Gastroesophageal sphincter (tissue), 4 donors: Measurements from ENCODE around the gene CMSS1. TPM values are rescaled to one million over a fixed set of nuclear protein-coding genes. Genes with fewer than 3 reads are reported as not detected.

ENCODE experiments used
- ATAC-seq: fragments of 150-250 bp; one replicate; pipeline ENCODE4 v1.9.1; 2016; ENCODE audit warnings: mild to moderate bottlenecking, moderate library complexity
- H3K27ac ChIP-seq, 4 donors: fragments of 200-600 bp; sonication (generic) in 3 of 4; 1 replicate in 3 of 4; 2 replicates in 1 of 4; pipeline ENCODE4 v1.5.1; 2016 to 2019
- H3K27me3 ChIP-seq: fragments of 200-600 bp; sonication (generic); one replicate; pipeline ENCODE4 v1.5.1; 2019
- H3K36me3 ChIP-seq, 2 donors: fragments of 200-600 bp; sonication (generic); one replicate each; pipeline ENCODE4 v1.5.1; 2019; ENCODE audit warnings: control low read depth in 1 of 2
- H3K4me1 ChIP-seq, 3 donors: fragments of 200-600 bp; sonication (generic); 1 replicate in 2 of 3; 2 replicates in 1 of 3; pipeline ENCODE4 v1.5.1; 2016 to 2019; ENCODE audit warnings: control low read depth in 2 of 3
- H3K4me3 ChIP-seq, 2 donors: fragments of 200-600 bp; sonication (generic); one replicate each; pipeline ENCODE4 v1.5.1; 2019; ENCODE audit warnings: mild to moderate bottlenecking in 1 of 2, moderate library complexity in 1 of 2
- H3K9me3 ChIP-seq, 3 donors: fragments of 200-600 bp; sonication (generic); one replicate each; pipeline ENCODE4 v1.5.1; 2017 to 2019; ENCODE audit warnings: control low read depth in 2 of 3
- CTCF ChIP-seq, 4 experiments: fragments of 200-600 bp in 2 of 4; fragments of 450-650 bp in 2 of 4; sonication (generic) in 1 of 4; IDR thresholded peaks; one replicate each; pipeline ENCODE4 v1.5.1; 2017 to 2019; ENCODE audit warnings: antibody characterized with exemption in 4 of 4, mild to moderate bottlenecking in 2 of 4, moderate library complexity in 2 of 4
- EP300 ChIP-seq: sonication (generic); formaldehyde crosslinking; IDR thresholded peaks from one replicate; pipeline ENCODE4 v1.6.1; 2017; ENCODE audit warnings: antibody characterized with exemption, mild to moderate bottlenecking
- POLR2A ChIP-seq, 2 donors: fragments of 450-650 bp; IDR thresholded peaks; one replicate each; pipeline ENCODE4 v1.6.1; 2017; ENCODE audit warnings: antibody characterized with exemption in 2 of 2, mild to moderate bottlenecking in 2 of 2, moderate library complexity in 1 of 2
- POLR2AphosphoS5 ChIP-seq: sonication (generic); formaldehyde crosslinking; IDR thresholded peaks from one replicate; pipeline ENCODE4 v1.6.1; 2017; ENCODE audit warnings: antibody characterized with exemption
- WGBS, 2 donors: methylation state at CpG; one replicate each; pipeline ENCODE4 v1.1.5; 2018; ENCODE audit warnings: low coverage in 1 of 2; 5-methylcytosine and 5-hydroxymethylcytosine counted together
- total RNA-seq, 4 donors: library from RNA; depleted of rRNA; stranded (reverse); fragments of >200 nt; gene quantifications; one replicate each; pipeline ENCODE4 v1.1.0, GENCODE V29; 2016

The CMSS1 gene
- total RNA-seq, 4 donors from 2014 or later: 15.2 to 20.8 (median 16.6) TPM

- H3K4me1 ChIP-seq: peaks cover 5 to 50% (median 8%) of the 10 kb centered on the region in 3 donors
- WGBS, 2 donors: 53 to 74% methylated on average over 4 of the region's 4 CpGs
- no peaks in the 10 kb centered on the region for H3K36me3 ChIP-seq
Measured at GRCh38 chr3:99877031-99877579, 59.4 kb downstream of the CMSS1 start.

GRCh38 chr3:99878005-99878404 lies 60.3 kb downstream of the CMSS1 start:
- Histone ChIP-seq H3K9me3 (no peaks in the 10 kb centered on the region), H3K36me3 (no peaks in the 10 kb centered on the region), H3K4me3 (no peak overlapping the region), H3K27me3 (no peaks in the 10 kb centered on the region), H3K4me1 (peaks cover 6 to 49% (median 8%) of the 10 kb centered on the region in 3 donors), H3K27ac (peak overlapping the region; percentile 53 to 97 (median 94))
- peak; percentile 17 for ATAC-seq
- TF ChIP-seq EP300 (no peak), POLR2AphosphoS5 (peak; percentile 44), CTCF (IDR thresholded peaks at IDR 0.05) (no peak), POLR2A (IDR thresholded peaks at IDR 0.05) (no peak)
- 100% methylated on average over 1 of the region's 1 CpG for WGBS, 2 donors

More at GRCh38 chr3:99877031-99877579, 59.4 kb downstream of the CMSS1 start:
- peak overlapping the region in 1 of 2 donors; percentile 76 for H3K4me3 ChIP-seq
- no peaks in the 10 kb centered on the region for H3K27me3 ChIP-seq
- no peak for ATAC-seq
- TF ChIP-seq POLR2AphosphoS5: no peak
- TF ChIP-seq EP300: no peak
- no peak for TF ChIP-seq POLR2A (IDR thresholded peaks at IDR 0.05)
- no peak for TF ChIP-seq CTCF (IDR thresholded peaks at IDR 0.05)
- H3K27ac ChIP-seq: peak overlapping the region; percentile 74 to 97 (median 94)
- H3K9me3 ChIP-seq: no peaks in the 10 kb centered on the region

GRCh38 chr3:99879275-99879674 lies 61.6 kb downstream of the CMSS1 start:
- H3K4me1 ChIP-seq: peaks cover 6 to 45% (median 8%) of the 10 kb centered on the region in 3 donors
- TF ChIP-seq POLR2A (IDR thresholded peaks at IDR 0.05) (no peak), CTCF (IDR thresholded peaks at IDR 0.05) (no peak), POLR2AphosphoS5 (no peak), EP300 (no peak)
- no peak for ATAC-seq
- WGBS, 2 donors: 92% methylated on average over 2 of the region's 2 CpGs
- H3K36me3 ChIP-seq: no peaks in the 10 kb centered on the region
- H3K27me3 ChIP-seq: no peaks in the 10 kb centered on the region
- no peaks in the 10 kb centered on the region for H3K9me3 ChIP-seq
- no peak overlapping the region for H3K4me3 ChIP-seq
- H3K27ac ChIP-seq: peak overlapping the region in 3 of 4 donors; percentile 33 to 97 (median 95)

- Histone ChIP-seq H3K36me3 (no peaks in the 10 kb centered on the region), H3K4me1 (peaks cover 6 to 54% (median 8%) of the 10 kb centered on the region in 3 donors)
- WGBS, 2 donors: 16 to 29% methylated on average over 2 of the region's 2 CpGs
Measured at GRCh38 chr3:99881121-99881524, 63.5 kb downstream of the CMSS1 start.

More at GRCh38 chr3:99881121-99881524, 63.5 kb downstream of the CMSS1 start:
- peak; percentile 67 for ATAC-seq
- H3K27me3 ChIP-seq: no peaks in the 10 kb centered on the region
- TF ChIP-seq POLR2A (IDR thresholded peaks at IDR 0.05) (no peak), CTCF (IDR thresholded peaks at IDR 0.05) (no peak), EP300 (no peak), POLR2AphosphoS5 (peak; percentile 69)
- H3K9me3 ChIP-seq: no peaks in the 10 kb centered on the region
- H3K27ac ChIP-seq: peak overlapping the region; percentile 72 to 97 (median 80)
- H3K4me3 ChIP-seq: no peak overlapping the region
